HepG2 (cell line): ENCODE data around the gene SCFD2. TPM values are rescaled to one million over a fixed set of nuclear protein-coding genes. Genes with fewer than 3 reads are reported as not detected.
A peak's percentile ranks its signal among the peaks of the same experiment; 100 is the strongest.

Source experiments
- ATAC-seq: fragments of 200-7000 bp; cut with Tn5 transposase; 3 replicates; pipeline ENCODE4 v1.9.1; 2020; ENCODE audit warnings: mild to moderate bottlenecking, moderate library complexity
- BruUV-seq: library from RNA; stranded (reverse); fragments of 400-500 nt; replicated peaks from 2 replicates; lab custom pipeline; 2021; lab: Mats Ljungman, UMichigan
- CTCF ChIA-PET: fragments of 300-600 bp; formaldehyde crosslinking; extraction: SDS; loops from one replicate; lab custom pipeline; 2021; ENCODE audit warnings: low total read pairs, inconsistent platforms, low intra/inter-chr PET ratio; lab: Yijun Ruan, JAX
- POLR2A ChIA-PET: fragments of 350-600 bp; sonication (Branson Sonifier 250); formaldehyde crosslinking; loops from one replicate; lab custom pipeline; 2020; ENCODE audit warnings: antibody characterized with exemption, inconsistent platforms; lab: Yijun Ruan, JAX
- DNase-seq: peaks from one replicate; pipeline ENCODE4 v3.0.0-alpha.2; 2015; ENCODE audit warnings: low spot score
- FAIRE-seq: peaks from 3 replicates; lab custom pipeline; 2011; peaks lifted over from hg19 to GRCh38; lab: Jason Lieb, UNC
- H2AFZ ChIP-seq: one replicate; pipeline ENCODE4 v1.6.1; 2011; ENCODE audit warnings: low read length, inconsistent platforms
- H3K27ac ChIP-seq: fragments of 300-600 bp; 3 replicates; pipeline ENCODE4 v1.8.0; 2011; ENCODE audit warnings: mixed run types, mild to moderate bottlenecking, mixed read lengths, low read length, inconsistent platforms; ENCODE audit not compliant: insufficient read depth; ENCODE audit errors: extremely low read length
- H3K27me3 ChIP-seq, 2 experiments: fragments of 200-600 bp in 1 of 2; 2 replicates in 1 of 2; 3 replicates in 1 of 2; pipeline versions ENCODE4 v1.6.0 to v1.8.0; 2011; ENCODE audit warnings: low read length in 2 of 2, mild to moderate bottlenecking in 2 of 2, moderate library complexity in 2 of 2, inconsistent platforms in 1 of 2; ENCODE audit not compliant: insufficient read depth in 2 of 2, control insufficient read depth in 1 of 2
- H3K36me3 ChIP-seq, 2 experiments: fragments of 200-600 bp in 1 of 2; replicated peaks in 1 of 2; 2 replicates in 1 of 2; 3 replicates in 1 of 2; pipeline versions ENCODE4 v1.5.1 to v1.8.0; 2011; ENCODE audit warnings: low read length in 2 of 2, inconsistent platforms in 1 of 2; ENCODE audit not compliant: insufficient read depth in 2 of 2, control insufficient read depth in 1 of 2
- H3K4me1 ChIP-seq: 2 replicates; pipeline ENCODE4 v1.5.1; 2012; ENCODE audit warnings: low read length, inconsistent platforms; ENCODE audit not compliant: insufficient read depth
- H3K4me2 ChIP-seq: 2 replicates; pipeline ENCODE4 v1.6.0; 2011; ENCODE audit warnings: low read depth, low read length, inconsistent platforms
- H3K4me3 ChIP-seq, 3 experiments: fragments of 200-600 bp in 1 of 3; sonication (generic), shearing (Covaris generic) in 1 of 3; replicated peaks in 1 of 3; 2 replicates each; pipeline ENCODE4 v1.5.1; 2011 to 2016; ENCODE audit warnings: low read length in 3 of 3, inconsistent platforms in 2 of 3, low read depth in 2 of 3, mild to moderate bottlenecking in 2 of 3, control low read depth in 1 of 3, mixed read lengths in 1 of 3; ENCODE audit not compliant: insufficient read depth in 1 of 3
- H3K79me2 ChIP-seq: one replicate; pipeline ENCODE4 v1.6.1; 2011; ENCODE audit warnings: low read length, inconsistent platforms; ENCODE audit not compliant: insufficient read depth
- H3K9ac ChIP-seq: 2 replicates; pipeline ENCODE4 v1.6.0; 2011; ENCODE audit warnings: mild to moderate bottlenecking, low read depth, low read length, inconsistent platforms; ENCODE audit not compliant: insufficient read depth
- H3K9me3 ChIP-seq: 2 replicates; pipeline ENCODE4 v1.5.1; 2012; ENCODE audit warnings: mild to moderate bottlenecking, low read length
- H4K20me1 ChIP-seq: 2 replicates; pipeline ENCODE4 v1.6.0; 2011; ENCODE audit warnings: inconsistent platforms, mild to moderate bottlenecking, low read length, moderate library complexity; ENCODE audit not compliant: insufficient read depth
- ELF1 ChIP-seq: sonication (generic); formaldehyde crosslinking; IDR thresholded peaks from 2 replicates; pipeline ENCODE4 v1.4.0; 2020; ENCODE audit warnings: missing genetic modification reagents
- GMEB1 ChIP-seq: sonication (generic); formaldehyde crosslinking; IDR thresholded peaks from 2 replicates; pipeline ENCODE4 v1.5.1; 2020; ENCODE audit warnings: missing genetic modification reagents, mild to moderate bottlenecking, borderline replicate concordance
- MAZ ChIP-seq, 2 experiments: sonication (generic) in 1 of 2; formaldehyde crosslinking in 1 of 2; IDR thresholded peaks; 2 replicates each; pipeline versions ENCODE4 v1.5.0 to v1.6.1; 2012 to 2020; ENCODE audit warnings: low read depth in 2 of 2, mild to moderate bottlenecking in 2 of 2, borderline replicate concordance in 1 of 2, improper control_type of control experiment in 1 of 2, low read length in 1 of 2, missing genetic modification reagents in 1 of 2, moderate library complexity in 1 of 2
- POLR2AphosphoS5 ChIP-seq: IDR thresholded peaks from 2 replicates; pipeline ENCODE4 v1.6.1; 2012; ENCODE audit warnings: low read depth, low read length
- SOX13 ChIP-seq, 3 experiments: fragments of 450-650 bp in 1 of 3; sonication (generic) in 1 of 3; formaldehyde crosslinking in 1 of 3; IDR thresholded peaks in 2 of 3; conservative IDR thresholded peaks in 1 of 3; 2 replicates each; pipeline versions ENCODE4 v1.5.0 to v1.6.1; 2016 to 2020; ENCODE audit warnings: antibody characterized with exemption in 1 of 3, mild to moderate bottlenecking in 1 of 3, missing compliant biosample characterization in 1 of 3, missing genetic modification reagents in 1 of 3, moderate library complexity in 1 of 3
- TBX2 ChIP-seq: sonication (generic); formaldehyde crosslinking; IDR thresholded peaks from 2 replicates; pipeline ENCODE4 v1.5.0; 2020; ENCODE audit warnings: missing genetic modification reagents, mild to moderate bottlenecking, borderline replicate concordance
- TEAD3 ChIP-seq: optimal IDR thresholded peaks from 2 replicates; pipeline ENCODE3; 2016; ENCODE audit warnings: borderline replicate concordance
- ZNF24 ChIP-seq: fragments of 450-650 bp; IDR thresholded peaks from 2 replicates; pipeline ENCODE4 v1.6.1; 2017; ENCODE audit warnings: antibody characterized with exemption, mild to moderate bottlenecking
- ZNF260 ChIP-seq: sonication (generic); formaldehyde crosslinking; IDR thresholded peaks from 2 replicates; pipeline ENCODE4 v1.4.0; 2020; ENCODE audit warnings: missing genetic modification reagents, low read depth, mild to moderate bottlenecking, borderline replicate concordance
- ZNF354B ChIP-seq: sonication (generic); formaldehyde crosslinking; IDR thresholded peaks from 2 replicates; pipeline ENCODE4 v1.8.0; 2022; ENCODE audit warnings: mild to moderate bottlenecking, missing genetic modification reagents
- ZNF446 ChIP-seq: sonication (generic); formaldehyde crosslinking; IDR thresholded peaks from 2 replicates; pipeline ENCODE4 v1.5.0; 2020; ENCODE audit warnings: mild to moderate bottlenecking, missing genetic modification reagents
- ZNF562 ChIP-seq: sonication (generic); formaldehyde crosslinking; IDR thresholded peaks from 2 replicates; pipeline ENCODE4 v1.8.0; 2022; ENCODE audit warnings: missing genetic modification reagents, borderline replicate concordance
- ZNF589 ChIP-seq: sonication (generic); formaldehyde crosslinking; conservative IDR thresholded peaks from 2 replicates; pipeline ENCODE4 v1.8.0; 2022; ENCODE audit warnings: mild to moderate bottlenecking, moderate library complexity, missing genetic modification reagents
- ZNF672 ChIP-seq: sonication (generic); formaldehyde crosslinking; IDR thresholded peaks from 2 replicates; pipeline ENCODE4 v1.8.1; 2022; ENCODE audit warnings: missing genetic modification reagents
- WGBS: methylation state at CpG from one replicate; pipeline ENCODE4 v1.1.6; 2017; ENCODE audit warnings: low lambda C conversion rate; 5-methylcytosine and 5-hydroxymethylcytosine counted together
- in situ Hi-C: cut with HindIII; loops from 2 replicates; pipeline ENCODE4 v1.10.0; 2017; ENCODE audit warnings: low pct_unique_long_range_greater_than_20kb; ENCODE audit not compliant: extremely low pct_ligation_motif_present
- intact Hi-C: fragments of 100-400 bp; cut with micrococcal nuclease; formaldehyde crosslinking; loops from one replicate; pipeline ENCODE4 v1.10.0; 2022; ENCODE audit not compliant: unreplicated experiment
- polyA plus RNA-seq, 8 experiments: library from polyadenylated mRNA; depleted of rRNA in 3 of 8; stranded (reverse) in 7 of 8; unstranded in 1 of 8; fragments of >200 nt; fragmentation: Illumina TruSeq in 4 of 8; extraction: Trizol in 4 of 8; gene quantifications; 2 replicates each; pipeline versions ENCODE4 v1.2.1 to v1.2.3, GENCODE V29; 2011 to 2016; ENCODE audit warnings: low read depth in 4 of 8, missing spikeins in 1 of 8, mixed read lengths in 1 of 8; ENCODE audit not compliant: insufficient read depth in 1 of 8
- total RNA-seq, 5 experiments: library from RNA; depleted of rRNA; stranded (reverse); fragments of >200 nt; fragmentation: Illumina TruSeq; extraction: Trizol; gene quantifications; 2 replicates each; pipeline ENCODE4 v1.2.3, GENCODE V29; 2016; ENCODE audit warnings: low read depth in 1 of 5
- TF ChIP-seq, protein P1 (sequence below): sonication (generic); formaldehyde crosslinking; IDR thresholded peaks from 2 replicates; pipeline ENCODE4 v1.5.1; 2020; ENCODE audit warnings: mild to moderate bottlenecking, moderate library complexity, missing genetic modification reagents

SCFD2 gene
- total and polyA plus RNA-seq, 2 of the 13 experiments (the other 11 are each of a cell fraction or from before 2014, with no cell fraction given): 4.6 to 15.6 TPM

DNA sequence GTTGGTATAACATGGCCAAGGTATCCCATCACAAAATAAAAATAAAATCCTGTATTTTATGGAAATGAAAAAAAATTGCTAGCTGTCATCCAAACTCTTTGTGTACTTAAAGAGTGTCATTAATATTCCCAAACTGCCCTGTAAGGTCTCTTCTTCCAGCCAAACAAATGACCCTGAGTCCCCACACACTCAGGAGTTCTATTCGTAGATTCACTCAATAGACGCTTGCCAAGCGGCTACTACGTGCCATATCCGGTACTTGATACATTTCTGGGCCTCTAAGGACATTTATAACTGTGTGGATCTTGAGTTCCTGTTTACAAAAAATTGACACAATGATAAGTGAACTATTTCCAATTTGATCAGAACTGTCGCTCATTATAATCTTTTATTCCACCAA is 245.1 kb downstream of the SCFD2 start:
- peaks cover 58% of the 10 kb centered on the region for H3K4me1 ChIP-seq
- in situ Hi-C loops: no loop called here
- no peaks in the 10 kb centered on the region for H3K9me3 ChIP-seq
- no peak overlapping the region for H3K4me3 ChIP-seq
- H3K27me3 ChIP-seq: no peaks in the 10 kb centered on the region
- no peak overlapping the region for H3K27ac ChIP-seq
- no peak overlapping the region for H2AFZ ChIP-seq
- no peak for FAIRE-seq
- DNase-seq: no peak
- no peaks in the 10 kb centered on the region for H4K20me1 ChIP-seq
- over 99% methylated on average over 6 of the region's 6 CpGs for WGBS
- TF ChIP-seq, protein P1, sequence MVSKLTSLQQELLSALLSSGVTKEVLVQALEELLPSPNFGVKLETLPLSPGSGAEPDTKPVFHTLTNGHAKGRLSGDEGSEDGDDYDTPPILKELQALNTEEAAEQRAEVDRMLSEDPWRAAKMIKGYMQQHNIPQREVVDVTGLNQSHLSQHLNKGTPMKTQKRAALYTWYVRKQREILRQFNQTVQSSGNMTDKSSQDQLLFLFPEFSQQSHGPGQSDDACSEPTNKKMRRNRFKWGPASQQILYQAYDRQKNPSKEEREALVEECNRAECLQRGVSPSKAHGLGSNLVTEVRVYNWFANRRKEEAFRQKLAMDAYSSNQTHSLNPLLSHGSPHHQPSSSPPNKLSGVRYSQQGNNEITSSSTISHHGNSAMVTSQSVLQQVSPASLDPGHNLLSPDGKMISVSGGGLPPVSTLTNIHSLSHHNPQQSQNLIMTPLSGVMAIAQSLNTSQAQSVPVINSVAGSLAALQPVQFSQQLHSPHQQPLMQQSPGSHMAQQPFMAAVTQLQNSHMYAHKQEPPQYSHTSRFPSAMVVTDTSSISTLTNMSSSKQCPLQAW: no peak
- TF ChIP-seq MAZ (IDR thresholded peaks at IDR 0.05; ENCODE audit: borderline replicate concordance, low read depth, low read length) (no peak), MAZ (CRISPR knock-in tag; IDR thresholded peaks at IDR 0.05; ENCODE audit: low read depth) (no peak), ZNF589 (CRISPR knock-in tag) (no peak)
- no peak overlapping the region for H3K4me2 ChIP-seq
- ChIA-PET POLR2A (no interaction called here), CTCF (no interaction called here)
- ATAC-seq: no peak
- no TSS peak for BruUV-seq
- intact Hi-C loops: loop anchor here (5.0 to 10.0 kb wide), 3 partner anchors 43 to 164 kb away; no protein-coding TSS in a partner anchor
- H3K36me3 ChIP-seq: no peaks in the 10 kb centered on the region; a peak in 1 of 5 replicates
- H3K79me2 ChIP-seq: no peaks in the 10 kb centered on the region
- H3K9ac ChIP-seq: no peak overlapping the region

DNA sequence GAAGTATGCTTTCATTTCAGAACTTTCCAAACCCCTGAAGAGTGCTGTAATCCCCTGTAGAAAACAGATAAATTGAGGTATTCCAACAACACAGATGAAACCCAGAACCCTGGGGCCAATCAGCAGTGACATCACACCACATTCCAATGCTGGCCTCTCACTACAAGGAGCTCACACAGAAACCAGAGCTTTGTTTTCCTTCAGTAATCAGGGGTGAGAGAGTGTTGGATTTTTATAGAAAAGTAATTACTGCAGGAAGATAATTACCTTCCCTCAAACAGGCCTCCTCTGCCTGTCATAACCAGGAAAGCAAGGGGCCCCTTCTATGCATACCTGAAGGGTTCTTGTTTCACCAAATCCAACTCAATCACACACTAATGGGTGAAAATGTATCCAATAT is 246.2 kb downstream of the SCFD2 start:
- FAIRE-seq: peak; percentile 58
- no peak overlapping the region for H3K9ac ChIP-seq
- ATAC-seq: peak; percentile 57
- no TSS peak for BruUV-seq
- ChIA-PET CTCF (no interaction called here), POLR2A (interaction anchor here (0.6 kb wide), 1 partner anchor 100 kb away, joined by 3 read pairs; no protein-coding TSS in a partner anchor)
- no peaks in the 10 kb centered on the region; a peak in 1 of 5 replicates for H3K36me3 ChIP-seq
- no peaks in the 10 kb centered on the region for H3K9me3 ChIP-seq
- no peaks in the 10 kb centered on the region for H3K79me2 ChIP-seq
- no peak overlapping the region for H2AFZ ChIP-seq
- H3K27ac ChIP-seq: peak overlapping the region; percentile 9
- no peak overlapping the region for H3K4me2 ChIP-seq
- DNase-seq: peak; percentile 40
- intact Hi-C loops: loop anchor here (5.0 to 10.0 kb wide), 3 partner anchors 42 to 165 kb away; no protein-coding TSS in a partner anchor
- H4K20me1 ChIP-seq: no peaks in the 10 kb centered on the region
- in situ Hi-C loops: no loop called here
- no peaks in the 10 kb centered on the region for H3K27me3 ChIP-seq
- H3K4me3 ChIP-seq: no peak overlapping the region
- H3K4me1 ChIP-seq: peaks cover 54% of the 10 kb centered on the region
- TF ChIP-seq ZNF24 (no peak), ELF1 (CRISPR knock-in tag) (no peak), POLR2AphosphoS5 (no peak), TEAD3 (peak; percentile 54), TBX2 (CRISPR knock-in tag) (peak; percentile 24; the same call in 1 of the 2 replicates), GMEB1 (CRISPR knock-in tag) (no peak), ZNF260 (CRISPR knock-in tag) (no peak), ZNF672 (CRISPR knock-in tag) (no peak), ZNF562 (no peak), SOX13 (IDR thresholded peaks at IDR 0.05) (no peak), SOX13 (CRISPR knock-in tag; conservative IDR thresholded peaks at IDR 0.05 in 1 of 2, IDR thresholded peaks at IDR 0.05 in 1 of 2) (peak in 1 of 2 experiments; percentile 21; a peak in 1 of 4 replicates), ZNF354B (CRISPR knock-in tag) (no peak), ZNF446 (no peak)
